ENCODE results near the gene TNK2. TPM values are rescaled to one million over a fixed set of nuclear protein-coding genes. Genes with fewer than 3 reads are reported as not detected.

Gene TNK2
- total and polyA plus RNA-seq, 2 of the 8 experiments (the other 6 are each of a cell fraction or from before 2014, with no cell fraction given) = 10.4 to 33.9 TPM

- TF ChIP-seq CTCF (IDR thresholded peaks at IDR 0.05; ENCODE audit: control extremely low read depth in 1 of 3, insufficient read depth in 1 of 3, low read depth in 1 of 3, low read length in 3 of 3) (no peak), RXRA (IDR thresholded peaks at IDR 0.05; ENCODE audit: insufficient read depth, low read depth, low read length) (no peak), CBX8 (IDR thresholded peaks at IDR 0.05; ENCODE audit: borderline replicate concordance, low read depth, low read length) (no peak), KDM4A (IDR thresholded peaks at IDR 0.05; ENCODE audit: low read depth, low read length, severe bottlenecking) (no peak), BRCA1 (IDR thresholded peaks at IDR 0.05; ENCODE audit: low read depth, low read length) (no peak)
These were observed 55.3 kb downstream of the TNK2 start (continued) for GRCh38 chr3:195853036-195853435.
